Trophoblast cell (in vitro differentiated cells and primary cell): ENCODE measurements around the gene ZBTB1.

ENCODE experiments used
- DNase-seq, 2 donors: peaks; one replicate each; pipeline ENCODE4 v3.0.0-alpha.2; 2016
- H2AFZ ChIP-seq: 2 replicates; pipeline ENCODE4 v1.6.1; 2013; ENCODE audit warnings: low read length, moderate library complexity, mild to moderate bottlenecking; ENCODE audit not compliant: insufficient read depth, poor library complexity
- H2AK5ac ChIP-seq: 2 replicates; pipeline ENCODE4 v1.6.1; 2013; ENCODE audit warnings: mild to moderate bottlenecking, low read length
- H2BK120ac ChIP-seq: 2 replicates; pipeline ENCODE4 v1.6.1; 2013; ENCODE audit warnings: low read length, mild to moderate bottlenecking, moderate library complexity; ENCODE audit not compliant: insufficient read depth, poor library complexity
- H2BK12ac ChIP-seq: 2 replicates; pipeline ENCODE4 v1.6.1; 2013; ENCODE audit warnings: mild to moderate bottlenecking, low read length, moderate library complexity
- H2BK5ac ChIP-seq: 2 replicates; pipeline ENCODE4 v1.6.1; 2013; ENCODE audit warnings: low read length, low read depth, moderate library complexity, mild to moderate bottlenecking; ENCODE audit not compliant: poor library complexity
- H3K14ac ChIP-seq: 2 replicates; pipeline ENCODE4 v1.6.1; 2013; ENCODE audit warnings: mild to moderate bottlenecking, low read length
- H3K18ac ChIP-seq: 2 replicates; pipeline ENCODE4 v1.6.1; 2013; ENCODE audit warnings: mild to moderate bottlenecking, low read length
- H3K23ac ChIP-seq: 2 replicates; pipeline ENCODE4 v1.6.1; 2013; ENCODE audit warnings: low read length
- H3K27ac ChIP-seq: 2 replicates; pipeline ENCODE4 v1.5.1; 2013; ENCODE audit warnings: low read depth, mild to moderate bottlenecking, inconsistent platforms, low read length, moderate library complexity
- H3K27me3 ChIP-seq: 2 replicates; pipeline ENCODE4 v1.6.1; 2013; ENCODE audit warnings: inconsistent platforms, mild to moderate bottlenecking, low read length, moderate library complexity; ENCODE audit not compliant: insufficient read depth
- H3K36me3 ChIP-seq, 2 experiments: 1 replicate in 1 of 2; 2 replicates in 1 of 2; pipeline ENCODE4 v1.6.1; 2013; ENCODE audit warnings: low read length in 2 of 2, mild to moderate bottlenecking in 2 of 2, moderate library complexity in 1 of 2; ENCODE audit not compliant: insufficient read depth in 2 of 2, control insufficient read depth in 1 of 2
- H3K4ac ChIP-seq: 2 replicates; pipeline ENCODE4 v1.6.1; 2013; ENCODE audit warnings: low read depth, mild to moderate bottlenecking, low read length, moderate library complexity
- H3K4me1 ChIP-seq, 2 experiments: 1 replicate in 1 of 2; 2 replicates in 1 of 2; pipeline ENCODE4 v1.6.1; 2013; ENCODE audit warnings: low read length in 2 of 2, mild to moderate bottlenecking in 2 of 2, moderate library complexity in 1 of 2; ENCODE audit not compliant: insufficient read depth in 2 of 2, control insufficient read depth in 1 of 2
- H3K4me2 ChIP-seq: 2 replicates; pipeline ENCODE4 v1.6.1; 2013; ENCODE audit warnings: inconsistent platforms, mild to moderate bottlenecking, low read length, moderate library complexity
- H3K4me3 ChIP-seq: 2 replicates; pipeline ENCODE4 v1.5.1; 2013; ENCODE audit warnings: mild to moderate bottlenecking, low read depth, low read length, inconsistent platforms
- H3K79me1 ChIP-seq: one replicate; pipeline ENCODE4 v1.6.1; 2013; ENCODE audit warnings: low read length
- H3K79me2 ChIP-seq: 2 replicates; pipeline ENCODE4 v1.6.1; 2013; ENCODE audit warnings: low read length, mild to moderate bottlenecking; ENCODE audit not compliant: control insufficient read depth, insufficient read depth, poor library complexity
- H3K9ac ChIP-seq: 2 replicates; pipeline ENCODE4 v1.6.1; 2013; ENCODE audit warnings: mild to moderate bottlenecking, low read length
- H3K9me3 ChIP-seq: 2 replicates; pipeline ENCODE4 v1.6.1; 2013; ENCODE audit warnings: low read depth, mild to moderate bottlenecking, control low read depth, inconsistent platforms, low read length; ENCODE audit not compliant: insufficient read depth
- H4K12ac ChIP-seq: 2 replicates; pipeline ENCODE4 v1.6.1; 2013; ENCODE audit warnings: low read depth, mild to moderate bottlenecking, low read length, moderate library complexity
- H4K8ac ChIP-seq: 2 replicates; pipeline ENCODE4 v1.6.1; 2013; ENCODE audit warnings: low read depth, mild to moderate bottlenecking, low read length, moderate library complexity
- H4K91ac ChIP-seq: one replicate; pipeline ENCODE4 v1.6.1; 2013; ENCODE audit warnings: low read depth, mild to moderate bottlenecking, low read length, moderate library complexity
- WGBS: extraction: QIAGEN DNeasy Blood & Tissue Kit; methylation state at CpG from one replicate; pipeline ENCODE4 v1.1.7; 2013; ENCODE audit warnings: missing lambda C conversion rate; ENCODE audit not compliant: insufficient read length, insufficient coverage; ENCODE audit errors: extremely low coverage; 5-methylcytosine and 5-hydroxymethylcytosine counted together

Gene ZBTB1

GRCh38 chr14:64518229-64518628, 13.7 kb downstream of the ZBTB1 start:
- Histone ChIP-seq H4K12ac (no peak overlapping the region), H2AK5ac (no peak overlapping the region), H2BK120ac (no peak overlapping the region), H3K9ac (no peak overlapping the region), H2BK5ac (no peak overlapping the region), H2BK12ac (no peak overlapping the region), H3K79me1 (no peaks in the 10 kb centered on the region), H3K14ac (no peak overlapping the region), H2AFZ (no peak overlapping the region), H4K8ac (no peak overlapping the region), H3K4me3 (no peak overlapping the region), H3K27me3 (no peaks in the 10 kb centered on the region), H4K91ac (no peak overlapping the region), H3K4me1 (no peaks in the 10 kb centered on the region), H3K23ac (no peak overlapping the region), H3K4me2 (no peak overlapping the region), H3K4ac (no peak overlapping the region), H3K27ac (no peak overlapping the region), H3K18ac (no peak overlapping the region), H3K9me3 (no peaks in the 10 kb centered on the region), H3K79me2 (peaks cover 13% of the 10 kb centered on the region), H3K36me3 (peaks cover 7 to 16% of the 10 kb centered on the region in 2 experiments)
- DNase-seq, result no peak
- no CpG with 5 or more reads among the region's 4 CpGs for WGBS

GRCh38 chr14:64520699-64521098, 16.1 kb downstream of the ZBTB1 start:
- H4K91ac ChIP-seq, result no peak overlapping the region
- no peak overlapping the region for H2AK5ac ChIP-seq
- H3K27ac ChIP-seq, result peak overlapping the region; percentile 17
- no peaks in the 10 kb centered on the region for H3K27me3 ChIP-seq
- no peak overlapping the region for H2BK5ac ChIP-seq
- H3K4ac ChIP-seq, result no peak overlapping the region
- H3K9ac ChIP-seq, result no peak overlapping the region
- H3K36me3 ChIP-seq, result peaks cover 7 to 17% of the 10 kb centered on the region in 2 experiments
- no peak overlapping the region for H3K4me3 ChIP-seq
- no peaks in the 10 kb centered on the region for H3K9me3 ChIP-seq
- H4K12ac ChIP-seq, result no peak overlapping the region
- no peak overlapping the region for H2AFZ ChIP-seq
- H3K79me1 ChIP-seq, result no peaks in the 10 kb centered on the region
- H3K18ac ChIP-seq, result no peak overlapping the region
- no peak overlapping the region for H4K8ac ChIP-seq
- H3K14ac ChIP-seq, result no peak overlapping the region
- DNase-seq, result no peak
- no CpG with 5 or more reads among the region's 4 CpGs for WGBS
- no peak overlapping the region for H2BK12ac ChIP-seq
- no peak overlapping the region for H2BK120ac ChIP-seq
- H3K4me1 ChIP-seq, result no peaks in the 10 kb centered on the region
- peaks cover 11% of the 10 kb centered on the region for H3K79me2 ChIP-seq
- no peak overlapping the region for H3K4me2 ChIP-seq
- no peak overlapping the region for H3K23ac ChIP-seq

- Histone ChIP-seq H3K36me3 (peaks cover 13 to 20% of the 10 kb centered on the region in 2 experiments), H2AK5ac (no peak overlapping the region), H3K79me1 (no peaks in the 10 kb centered on the region), H3K4me3 (no peak overlapping the region), H3K23ac (no peak overlapping the region), H3K4me1 (no peaks in the 10 kb centered on the region), H2BK5ac (no peak overlapping the region), H3K27ac (no peak overlapping the region), H3K9ac (no peak overlapping the region), H3K4me2 (no peak overlapping the region), H4K8ac (no peak overlapping the region), H3K4ac (no peak overlapping the region), H2AFZ (no peak overlapping the region), H4K12ac (no peak overlapping the region), H3K14ac (no peak overlapping the region), H2BK120ac (no peak overlapping the region), H2BK12ac (no peak overlapping the region), H3K18ac (no peak overlapping the region), H3K79me2 (peaks cover 5% of the 10 kb centered on the region), H4K91ac (no peak overlapping the region), H3K9me3 (no peaks in the 10 kb centered on the region), H3K27me3 (no peaks in the 10 kb centered on the region)
- DNase-seq, result no peak
- WGBS, result no CpG with 5 or more reads among the region's 9 CpGs
Measured at GRCh38 chr14:64522591-64523355, 18.2 kb downstream of the ZBTB1 start.

- no peak overlapping the region for H4K91ac ChIP-seq
- no peak overlapping the region for H2BK120ac ChIP-seq
- WGBS, result no CpG with 5 or more reads among the region's 2 CpGs
- no peak overlapping the region for H4K12ac ChIP-seq
- H3K18ac ChIP-seq, result no peak overlapping the region
- H3K79me2 ChIP-seq, result no peaks in the 10 kb centered on the region
- no peak overlapping the region for H2AK5ac ChIP-seq
- no peak overlapping the region for H3K9ac ChIP-seq
- no peak overlapping the region for H3K4me2 ChIP-seq
- H3K27me3 ChIP-seq, result no peaks in the 10 kb centered on the region
- H3K27ac ChIP-seq, result no peak overlapping the region
- no peak overlapping the region for H3K23ac ChIP-seq
- no peak overlapping the region for H3K4me3 ChIP-seq
- no peaks in the 10 kb centered on the region for H3K79me1 ChIP-seq
- no peak overlapping the region for H2BK12ac ChIP-seq
- DNase-seq, result no peak
- no peaks in the 10 kb centered on the region for H3K9me3 ChIP-seq
- H4K8ac ChIP-seq, result no peak overlapping the region
- H2AFZ ChIP-seq, result no peak overlapping the region
- no peaks in the 10 kb centered on the region for H3K4me1 ChIP-seq
- H3K4ac ChIP-seq, result no peak overlapping the region
- no peak overlapping the region for H2BK5ac ChIP-seq
- no peak overlapping the region for H3K14ac ChIP-seq
- H3K36me3 ChIP-seq, result peaks cover 11 to 20% of the 10 kb centered on the region in 2 experiments
Measured at GRCh38 chr14:64525354-64525753, 20.8 kb downstream of the ZBTB1 start.
